ENCODE data around the gene B4GALT6. TPM values are rescaled to one million over a fixed set of nuclear protein-coding genes. Genes with fewer than 3 reads are reported as not detected.
"Not testable (repeated sequence)": the region's sequence is repeated elsewhere in the genome, so short reads cannot be mapped to it uniquely, and the experiment has no call there.

B4GALT6 gene
- total RNA-seq, result 1 to 10 TPM; 2.5 to 3.6 (median 3.0) TPM

- peak within 1 kb of the TSS; percentile 70 to 85 (median 82) for H3K27ac ChIP-seq
- 0 to 2% methylated on average over 18 to 36 of the region's 86 CpGs for WGBS, 2 donors
- no peaks in the 10 kb centered on the region for H3K9me3 ChIP-seq
- H3K27me3 ChIP-seq, result peaks cover 0 to 14% (median 0%) of the 10 kb centered on the region in 4 donors
- H3K36me3 ChIP-seq, result no peaks in the 10 kb centered on the region
- no peak for DNase-seq
- TF ChIP-seq POLR2A (IDR thresholded peaks at IDR 0.05), result no peak
- H3K4me3 ChIP-seq, result peak within 1 kb of the TSS; percentile 66 to 76 (median 70)
- intact Hi-C loops (cut with DNase I), result no loop called here
- peaks cover 7 to 41% (median 8%) of the 10 kb centered on the region in 3 donors for H3K4me1 ChIP-seq
These were observed at the start of gene B4GALT6 for GRCh38 chr18:31684279-31685096. TSS of gene B4GALT6 (minus strand) at chr18:31684581. CDS start at chr18:31684426, 155 bp downstream.

GRCh38 chr18:31731628-31732027 is 47.2 kb upstream of the B4GALT6 start:
- Histone ChIP-seq H3K4me3 (no peak overlapping the region), H3K27me3 (no peaks in the 10 kb centered on the region), H3K4me1 (no peaks in the 10 kb centered on the region), H3K36me3 (no peaks in the 10 kb centered on the region), H3K9me3 (no peaks in the 10 kb centered on the region), H3K27ac (no peak overlapping the region)
- no peak for DNase-seq
- intact Hi-C loops (cut with DNase I), result no loop called here
- TF ChIP-seq CTCF (IDR thresholded peaks at IDR 0.05), result no peak
- TF ChIP-seq POLR2A (IDR thresholded peaks at IDR 0.05), result no peak
- 55 to 64% methylated on average over 3 of the region's 3 CpGs for WGBS, 2 donors

- intact Hi-C loops (cut with DNase I); H3K9me3 ChIP-seq; H3K27ac ChIP-seq; H3K36me3 ChIP-seq; H3K4me1 ChIP-seq; H3K4me3 ChIP-seq; DNase-seq; H3K27me3 ChIP-seq: not testable (repeated sequence)
- WGBS, 2 donors, result 74 to 96% methylated on average over 2 of the region's 2 CpGs
These were observed 44.8 kb upstream of the B4GALT6 start for GRCh38 chr18:31729196-31729595.

- Histone ChIP-seq H3K27me3 (no peaks in the 10 kb centered on the region), H3K4me3 (peak overlapping the region; percentile 42 to 69 (median 55)), H3K9me3 (peaks cover 0 to 4% (median 4%) of the 10 kb centered on the region in 3 donors), H3K36me3 (no peaks in the 10 kb centered on the region), H3K27ac (peak overlapping the region; percentile 51 to 75 (median 64)), H3K4me1 (peaks cover 0 to 25% (median 2%) of the 10 kb centered on the region in 3 donors)
- intact Hi-C loops (cut with DNase I), result loop anchor here (5.0 kb wide), 1 partner anchor 167 kb away; no protein-coding TSS in a partner anchor
- no peak for DNase-seq
- WGBS, 2 donors, result 0 to 1% methylated on average over 15 to 16 of the region's 43 CpGs
- TF ChIP-seq POLR2A (IDR thresholded peaks at IDR 0.05) (no peak), CTCF (IDR thresholded peaks at IDR 0.05) (no peak)
These were observed 39.8 kb upstream of the B4GALT6 start for GRCh38 chr18:31723990-31724711.

GRCh38 chr18:31723639-31723989 is 39.2 kb upstream of the B4GALT6 start:
- H3K9me3 ChIP-seq, result peaks cover 0 to 10% (median 9%) of the 10 kb centered on the region in 3 donors
- H3K4me3 ChIP-seq, result peak overlapping the region; percentile 42 to 69 (median 55)
- DNase-seq, result no peak
- intact Hi-C loops (cut with DNase I), result loop anchor here (5.0 kb wide), 1 partner anchor 166 kb away; no protein-coding TSS in a partner anchor
- WGBS, 2 donors, result 10 to 34% methylated on average over 5 to 7 of the region's 7 CpGs
- no peaks in the 10 kb centered on the region for H3K36me3 ChIP-seq
- no peaks in the 10 kb centered on the region for H3K27me3 ChIP-seq
- H3K4me1 ChIP-seq, result peaks cover 0 to 25% (median 2%) of the 10 kb centered on the region in 3 donors
- H3K27ac ChIP-seq, result peak overlapping the region; percentile 51 to 75 (median 64)
- TF ChIP-seq CTCF (IDR thresholded peaks at IDR 0.05), result no peak
- no peak for TF ChIP-seq POLR2A (IDR thresholded peaks at IDR 0.05)

Data from esophagus squamous epithelium (tissue), 5 donors.